ENCODE measurements around the gene POLR1E.
"Not testable (repeated sequence)": the region's sequence is repeated elsewhere in the genome, so short reads cannot be mapped to it uniquely, and the experiment has no call there.

The POLR1E gene

DNA sequence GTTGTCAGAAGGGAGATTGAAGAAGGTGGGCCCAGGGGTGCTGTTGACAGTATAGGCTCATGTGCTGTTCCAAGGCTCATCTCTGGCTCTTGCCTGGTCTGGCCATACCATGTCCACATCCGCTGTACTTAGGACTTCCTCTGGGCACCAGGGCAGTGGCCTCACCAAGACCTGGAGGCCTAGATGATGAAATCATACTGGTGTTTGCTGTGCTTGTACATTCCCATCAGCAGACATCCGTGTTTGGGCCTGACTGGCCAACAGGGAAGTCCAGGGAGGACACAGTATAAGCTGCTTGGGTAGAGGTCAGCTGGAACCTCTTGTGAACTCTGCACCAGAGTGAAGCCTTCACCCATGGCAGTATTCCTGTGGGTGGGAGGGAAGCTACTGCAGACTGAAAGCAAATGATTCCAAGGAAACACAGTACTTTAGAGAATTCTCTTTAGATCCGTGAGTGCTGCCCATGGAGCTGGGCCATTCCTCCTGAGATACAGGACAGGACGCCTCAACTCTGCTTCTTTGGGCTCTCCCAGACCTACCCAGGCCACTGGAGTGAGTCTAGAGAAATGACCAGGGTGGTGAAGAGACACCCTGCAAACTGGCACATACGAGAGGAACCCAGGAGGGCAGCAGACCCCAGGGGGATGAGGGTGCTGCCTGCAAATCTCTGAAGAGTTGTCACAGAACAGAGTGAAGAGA lies 22.5 kb downstream of the POLR1E start:
- Histone ChIP-seq H3K27me3 (ENCODE audit: control insufficient read depth, insufficient read depth, low read length) (no peaks in the 10 kb centered on the region), H3K9ac (ENCODE audit: low read depth, low read length) (no peak overlapping the region), H3K4me1 (ENCODE audit: control insufficient read depth, insufficient read depth, low read length) (no peaks in the 10 kb centered on the region), H3K4me3 (ENCODE audit: low read length) (no peak overlapping the region), H3K9me3 (replicated peaks; ENCODE audit: low read length) (no peaks in the 10 kb centered on the region), H3K36me3 (ENCODE audit: insufficient read depth, low read length) (peaks cover 51% of the 10 kb centered on the region), H3K4me2 (ENCODE audit: low read length) (no peak overlapping the region)

DNA sequence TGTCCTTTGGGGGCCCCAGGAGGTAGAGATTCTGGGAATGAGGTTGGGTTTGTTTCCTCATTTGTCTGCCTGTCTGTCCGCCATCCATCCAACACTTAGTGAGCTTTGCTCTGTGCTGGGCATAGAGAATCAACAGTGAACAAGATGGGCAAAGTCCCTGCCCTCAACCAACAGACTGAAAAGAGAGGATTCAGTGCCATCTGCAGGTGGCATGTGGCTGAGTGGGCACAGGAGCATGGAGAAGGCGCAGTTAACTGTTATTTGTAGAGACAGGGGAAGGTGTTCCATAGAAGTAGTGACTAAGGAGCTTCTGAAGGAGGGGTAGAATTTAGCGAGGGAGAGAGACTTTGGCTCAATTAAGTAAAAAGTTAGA lies 23.1 kb downstream of the POLR1E start:
- no peaks in the 10 kb centered on the region for H3K4me1 ChIP-seq (ENCODE audit: control insufficient read depth, insufficient read depth, low read length)
- H3K36me3 ChIP-seq (ENCODE audit: insufficient read depth, low read length), result peaks cover 47% of the 10 kb centered on the region
- no peak overlapping the region for H3K9ac ChIP-seq (ENCODE audit: low read depth, low read length)
- H3K4me3 ChIP-seq (ENCODE audit: low read length), result no peak overlapping the region
- H3K27me3 ChIP-seq (ENCODE audit: control insufficient read depth, insufficient read depth, low read length), result no peaks in the 10 kb centered on the region
- no peak overlapping the region for H3K4me2 ChIP-seq (ENCODE audit: low read length)
- H3K9me3 ChIP-seq (replicated peaks; ENCODE audit: low read length), result no peaks in the 10 kb centered on the region

- Histone ChIP-seq H3K4me1 (ENCODE audit: control insufficient read depth, insufficient read depth, low read length) (no peaks in the 10 kb centered on the region), H3K4me3 (ENCODE audit: low read length) (no peak overlapping the region), H3K4me2 (ENCODE audit: low read length) (no peak overlapping the region), H3K36me3 (ENCODE audit: insufficient read depth, low read length) (peaks cover 45% of the 10 kb centered on the region), H3K9me3 (replicated peaks; ENCODE audit: low read length) (no peaks in the 10 kb centered on the region), H3K9ac (ENCODE audit: low read depth, low read length) (no peak overlapping the region), H3K27me3 (ENCODE audit: control insufficient read depth, insufficient read depth, low read length) (no peaks in the 10 kb centered on the region)
Observed at GRCh38 chr9:37509536-37509935, 23.8 kb downstream of the POLR1E start.

DNA sequence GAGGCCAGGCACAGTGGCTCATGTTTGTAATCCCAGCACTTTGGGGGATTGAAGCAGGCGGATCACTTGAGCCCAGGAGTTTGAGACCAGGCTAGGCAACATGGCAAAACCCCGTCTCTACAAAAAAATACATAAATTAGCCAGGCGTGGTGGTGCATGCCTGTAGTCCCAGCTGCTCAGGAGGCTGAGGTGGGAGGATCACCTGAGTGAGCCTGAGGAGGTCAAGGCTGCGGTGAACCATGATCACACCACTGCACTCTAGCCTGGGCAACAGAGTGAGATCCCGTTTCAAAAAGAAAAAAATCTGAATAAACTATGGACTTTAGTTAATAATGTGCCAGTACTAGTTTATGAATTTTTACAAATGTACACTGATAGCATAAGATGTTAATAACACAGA lies 24.3 kb downstream of the POLR1E start:
- not testable (repeated sequence) for H3K4me2 ChIP-seq (ENCODE audit: low read length); H3K27me3 ChIP-seq (ENCODE audit: control insufficient read depth, insufficient read depth, low read length); H3K4me3 ChIP-seq (ENCODE audit: low read length); H3K4me1 ChIP-seq (ENCODE audit: control insufficient read depth, insufficient read depth, low read length); H3K9me3 ChIP-seq (replicated peaks; ENCODE audit: low read length); H3K9ac ChIP-seq (ENCODE audit: low read depth, low read length)
- H3K36me3 ChIP-seq (ENCODE audit: insufficient read depth, low read length), result peaks cover 43% of the 10 kb centered on the region

- Histone ChIP-seq H3K4me2 (ENCODE audit: low read length) (no peak overlapping the region), H3K4me3 (ENCODE audit: low read length) (no peak overlapping the region), H3K4me1 (ENCODE audit: control insufficient read depth, insufficient read depth, low read length) (no peaks in the 10 kb centered on the region), H3K36me3 (ENCODE audit: insufficient read depth, low read length) (peaks cover 47% of the 10 kb centered on the region), H3K9me3 (replicated peaks; ENCODE audit: low read length) (no peaks in the 10 kb centered on the region), H3K9ac (ENCODE audit: low read depth, low read length) (no peak overlapping the region), H3K27me3 (ENCODE audit: control insufficient read depth, insufficient read depth, low read length) (no peaks in the 10 kb centered on the region)
Observed at GRCh38 chr9:37511016-37512010, 25.6 kb downstream of the POLR1E start.

- Histone ChIP-seq H3K27me3 (ENCODE audit: control insufficient read depth, insufficient read depth, low read length) (no peaks in the 10 kb centered on the region), H3K4me2 (ENCODE audit: low read length) (no peak overlapping the region), H3K36me3 (ENCODE audit: insufficient read depth, low read length) (peaks cover 40% of the 10 kb centered on the region), H3K4me3 (ENCODE audit: low read length) (no peak overlapping the region), H3K9ac (ENCODE audit: low read depth, low read length) (no peak overlapping the region), H3K9me3 (replicated peaks; ENCODE audit: low read length) (no peaks in the 10 kb centered on the region), H3K4me1 (ENCODE audit: control insufficient read depth, insufficient read depth, low read length) (no peaks in the 10 kb centered on the region)
Observed at GRCh38 chr9:37512437-37512836, 26.7 kb downstream of the POLR1E start.

GRCh38 chr9:37514415-37514814 lies 28.7 kb downstream of the POLR1E start:
- H3K9ac ChIP-seq (ENCODE audit: low read depth, low read length); H3K4me2 ChIP-seq (ENCODE audit: low read length); H3K9me3 ChIP-seq (replicated peaks; ENCODE audit: low read length); H3K27me3 ChIP-seq (ENCODE audit: control insufficient read depth, insufficient read depth, low read length); H3K4me3 ChIP-seq (ENCODE audit: low read length); H3K4me1 ChIP-seq (ENCODE audit: control insufficient read depth, insufficient read depth, low read length): not testable (repeated sequence)
- H3K36me3 ChIP-seq (ENCODE audit: insufficient read depth, low read length), result peaks cover 43% of the 10 kb centered on the region

DNA sequence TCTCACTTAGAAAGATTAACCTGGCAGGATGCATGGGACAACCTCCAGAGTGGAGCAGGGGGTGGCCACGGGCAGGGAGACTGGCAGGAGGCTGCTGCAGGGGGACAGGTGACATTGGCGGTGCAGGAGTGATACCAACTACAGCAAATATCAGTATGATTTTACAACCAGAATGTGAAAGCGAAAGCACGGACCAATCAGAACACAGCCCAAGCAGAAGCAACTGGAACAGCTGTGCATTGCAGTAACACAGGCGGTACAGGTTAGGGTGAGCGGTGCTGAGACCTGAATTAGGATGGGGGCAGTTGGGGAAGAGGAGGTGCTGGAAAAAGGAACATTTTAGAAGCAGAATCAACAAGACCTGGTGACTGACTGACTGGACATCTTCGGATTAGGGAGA lies 29.3 kb downstream of the POLR1E start:
- no peaks in the 10 kb centered on the region for H3K9me3 ChIP-seq (replicated peaks; ENCODE audit: low read length)
- H3K4me2 ChIP-seq (ENCODE audit: low read length), result no peak overlapping the region
- H3K9ac ChIP-seq (ENCODE audit: low read depth, low read length), result no peak overlapping the region
- H3K4me3 ChIP-seq (ENCODE audit: low read length), result no peak overlapping the region
- H3K4me1 ChIP-seq (ENCODE audit: control insufficient read depth, insufficient read depth, low read length), result no peaks in the 10 kb centered on the region
- H3K36me3 ChIP-seq (ENCODE audit: insufficient read depth, low read length), result peaks cover 48% of the 10 kb centered on the region
- no peaks in the 10 kb centered on the region for H3K27me3 ChIP-seq (ENCODE audit: control insufficient read depth, insufficient read depth, low read length)

DNA sequence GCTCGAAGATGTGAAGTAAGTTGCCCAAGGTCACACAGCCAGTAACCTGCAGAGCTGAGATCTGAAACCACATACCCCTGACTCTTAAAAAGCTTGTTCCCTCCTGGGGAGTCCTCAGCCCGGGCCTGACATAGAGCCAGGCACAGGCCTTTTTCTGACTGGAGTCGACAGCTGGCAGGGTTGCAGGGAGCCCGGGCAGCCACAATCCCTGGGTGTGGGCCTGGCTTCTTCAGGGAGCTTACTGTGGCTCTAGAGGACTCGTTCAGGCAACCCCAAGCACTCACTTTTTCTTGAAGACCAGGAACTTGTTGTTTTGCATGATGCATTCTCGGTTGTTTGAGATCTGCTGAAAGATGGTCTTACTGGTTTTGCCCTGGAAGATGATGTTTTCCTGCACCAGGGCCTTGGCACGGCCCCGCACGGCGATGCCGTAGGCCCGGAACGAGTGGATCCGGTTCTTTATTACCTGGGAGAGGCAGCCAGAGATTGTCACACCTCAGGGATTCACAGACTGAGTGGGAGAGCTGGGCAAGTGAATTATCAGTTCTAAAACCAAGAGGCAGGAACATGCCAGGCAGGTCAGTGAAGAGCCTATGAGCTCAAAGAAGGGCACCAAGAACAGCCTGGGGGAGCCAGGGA lies 30.0 kb downstream of the POLR1E start:
- no peak overlapping the region for H3K4me3 ChIP-seq (ENCODE audit: low read length)
- H3K36me3 ChIP-seq (ENCODE audit: insufficient read depth, low read length), result peaks cover 52% of the 10 kb centered on the region
- H3K4me1 ChIP-seq (ENCODE audit: control insufficient read depth, insufficient read depth, low read length), result no peaks in the 10 kb centered on the region
- H3K27me3 ChIP-seq (ENCODE audit: control insufficient read depth, insufficient read depth, low read length), result no peaks in the 10 kb centered on the region
- no peak overlapping the region for H3K4me2 ChIP-seq (ENCODE audit: low read length)
- no peak overlapping the region for H3K9ac ChIP-seq (ENCODE audit: low read depth, low read length)
- no peaks in the 10 kb centered on the region for H3K9me3 ChIP-seq (replicated peaks; ENCODE audit: low read length)

- peaks cover 58% of the 10 kb centered on the region for H3K36me3 ChIP-seq (ENCODE audit: insufficient read depth, low read length)
- H3K9me3 ChIP-seq (replicated peaks; ENCODE audit: low read length), result no peaks in the 10 kb centered on the region
- no peak overlapping the region for H3K4me3 ChIP-seq (ENCODE audit: low read length)
- H3K9ac ChIP-seq (ENCODE audit: low read depth, low read length), result no peak overlapping the region
- H3K4me2 ChIP-seq (ENCODE audit: low read length), result no peak overlapping the region
- H3K27me3 ChIP-seq (ENCODE audit: control insufficient read depth, insufficient read depth, low read length), result no peaks in the 10 kb centered on the region
- H3K4me1 ChIP-seq (ENCODE audit: control insufficient read depth, insufficient read depth, low read length), result no peaks in the 10 kb centered on the region
Observed at GRCh38 chr9:37517923-37518322, 32.2 kb downstream of the POLR1E start.

DNA sequence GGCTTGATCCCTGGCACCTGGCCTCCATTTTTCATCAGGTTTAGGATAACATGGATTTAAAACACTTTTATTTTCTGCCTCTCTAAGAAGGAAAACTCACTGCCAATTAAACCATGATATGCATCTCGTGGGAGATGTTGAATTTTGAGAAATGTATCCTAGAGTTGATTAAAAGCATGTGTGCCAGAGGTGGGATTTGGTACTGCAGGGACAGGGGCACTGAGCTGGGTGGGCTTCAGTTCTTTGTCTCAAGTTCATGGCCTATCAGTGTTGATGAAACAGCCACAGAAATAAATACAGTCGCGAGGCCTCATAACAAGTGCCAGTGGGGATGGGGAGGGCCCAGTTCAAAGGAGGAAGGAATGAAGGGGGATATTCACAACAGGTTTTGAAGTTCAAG lies 34.9 kb downstream of the POLR1E start:
- H3K9ac ChIP-seq (ENCODE audit: low read depth, low read length), result no peak overlapping the region
- H3K4me2 ChIP-seq (ENCODE audit: low read length), result no peak overlapping the region
- no peaks in the 10 kb centered on the region for H3K4me1 ChIP-seq (ENCODE audit: control insufficient read depth, insufficient read depth, low read length)
- no peak overlapping the region for H3K4me3 ChIP-seq (ENCODE audit: low read length)
- H3K27me3 ChIP-seq (ENCODE audit: control insufficient read depth, insufficient read depth, low read length), result no peaks in the 10 kb centered on the region
- peaks cover 50% of the 10 kb centered on the region for H3K36me3 ChIP-seq (ENCODE audit: insufficient read depth, low read length)
- H3K9me3 ChIP-seq (replicated peaks; ENCODE audit: low read length), result no peaks in the 10 kb centered on the region
